Ishikawa (cell line): ENCODE results near the gene SLC48A1.

ENCODE experiments used
- CEBPB ChIP-seq: IDR thresholded peaks from 2 replicates; pipeline ENCODE4 v1.6.1; 2012
- CREB1 ChIP-seq: IDR thresholded peaks from 2 replicates; pipeline ENCODE4 v1.6.1; 2012; ENCODE audit warnings: low read depth
- EGR1 ChIP-seq: IDR thresholded peaks from 2 replicates; pipeline ENCODE4 v1.6.1; 2012
- EP300 ChIP-seq: IDR thresholded peaks from 2 replicates; pipeline ENCODE4 v1.6.1; 2012; ENCODE audit warnings: borderline replicate concordance
- FOXM1 ChIP-seq: IDR thresholded peaks from 2 replicates; pipeline ENCODE4 v1.6.1; 2012; ENCODE audit warnings: low read depth, borderline replicate concordance
- NFIC ChIP-seq: IDR thresholded peaks from 2 replicates; pipeline ENCODE4 v1.6.1; 2012
- RAD21 ChIP-seq: IDR thresholded peaks from 2 replicates; pipeline ENCODE4 v1.6.1; 2012; ENCODE audit warnings: low read depth
- REST ChIP-seq: IDR thresholded peaks from 2 replicates; pipeline ENCODE4 v1.6.1; 2012; ENCODE audit warnings: low read depth, mild to moderate bottlenecking
- TAF1 ChIP-seq: IDR thresholded peaks from 2 replicates; pipeline ENCODE4 v1.6.1; 2012; ENCODE audit warnings: low read depth, mild to moderate bottlenecking
- TCF12 ChIP-seq: IDR thresholded peaks from 2 replicates; pipeline ENCODE4 v1.6.1; 2012; ENCODE audit warnings: low read depth
- TEAD4 ChIP-seq: IDR thresholded peaks from 2 replicates; pipeline ENCODE4 v1.6.1; 2012
- USF1 ChIP-seq: IDR thresholded peaks from 2 replicates; pipeline ENCODE4 v1.6.1; 2012
- YY1 ChIP-seq: IDR thresholded peaks from 2 replicates; pipeline ENCODE4 v1.6.1; 2012; ENCODE audit warnings: low read depth
- ZBTB7A ChIP-seq: IDR thresholded peaks from 2 replicates; pipeline ENCODE4 v1.6.1; 2012; ENCODE audit warnings: low read depth
- TF ChIP-seq, protein P1 (sequence below): IDR thresholded peaks from 2 replicates; pipeline ENCODE4 v1.6.1; 2012

Gene SLC48A1

GRCh38 chr12:47762850-47763465, 10.1 kb upstream of the SLC48A1 start:
- TF ChIP-seq YY1, result 0 out of 2 replicates have a peak, but pooled peaks have one; percentile 39
- TF ChIP-seq CEBPB, result no peak
- TF ChIP-seq EGR1, result no peak
- no peak for TF ChIP-seq REST

DNA sequence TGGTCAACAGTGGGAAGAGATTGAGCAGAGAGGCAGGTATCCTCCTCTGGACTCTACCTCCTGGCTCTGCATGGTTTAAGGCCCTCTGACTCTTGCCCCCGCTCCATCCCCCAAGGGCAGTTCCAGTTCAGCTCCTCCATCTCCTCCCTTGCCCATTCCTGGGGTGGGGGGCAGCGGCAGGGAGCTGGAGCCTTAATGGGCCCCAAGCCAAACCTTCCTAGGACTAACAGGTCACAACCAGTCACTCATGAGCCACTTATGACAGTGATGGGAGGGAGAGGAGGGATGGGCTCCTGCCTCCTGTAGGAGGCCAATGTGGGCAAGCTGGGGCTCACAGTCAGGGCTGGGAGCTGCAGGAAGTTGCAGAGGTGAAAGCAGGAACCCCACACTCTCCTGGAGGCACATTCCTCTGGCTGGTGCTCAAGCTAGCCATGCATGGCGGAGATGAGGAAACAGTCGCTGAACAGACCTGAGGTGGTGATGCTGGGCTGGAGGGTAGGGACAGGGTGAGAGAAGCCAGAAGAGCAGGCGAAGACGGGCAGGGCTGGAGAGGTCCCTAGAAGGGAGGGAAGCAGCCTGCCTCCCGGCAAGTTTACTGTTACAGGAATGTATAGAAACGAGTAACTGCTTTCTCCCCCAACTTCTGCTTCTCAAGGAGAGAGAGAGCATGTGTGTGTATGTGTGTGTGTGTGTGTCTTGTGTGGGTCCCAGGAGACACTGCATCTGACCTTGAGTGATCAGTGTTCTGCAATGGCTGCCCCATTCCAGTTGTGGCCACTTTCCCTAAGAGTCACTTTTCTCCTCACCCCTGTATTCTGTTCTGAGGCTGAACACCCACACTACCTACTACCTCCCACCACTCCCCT, 9.3 kb upstream of the SLC48A1 start:
- peak; percentile 52; the same call in 1 of the 2 replicates for TF ChIP-seq USF1
- TF ChIP-seq YY1, result peak; percentile 82
- TF ChIP-seq TAF1, result peak; percentile 58; the same call in 1 of the 2 replicates
- peak; percentile 93 for TF ChIP-seq ZBTB7A
- peak; percentile 99 for TF ChIP-seq EP300
- peak; percentile 95 for TF ChIP-seq CEBPB
- TF ChIP-seq TCF12, result peak; percentile 99
- no peak; the same call in none of the 2 replicates for TF ChIP-seq EGR1
- TF ChIP-seq RAD21, result peak; percentile 31; the same call in 1 of the 2 replicates
- TF ChIP-seq, protein P1, sequence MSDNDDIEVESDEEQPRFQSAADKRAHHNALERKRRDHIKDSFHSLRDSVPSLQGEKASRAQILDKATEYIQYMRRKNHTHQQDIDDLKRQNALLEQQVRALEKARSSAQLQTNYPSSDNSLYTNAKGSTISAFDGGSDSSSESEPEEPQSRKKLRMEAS, result peak; percentile 93
- TF ChIP-seq REST, result peak; percentile 22; the same call in 1 of the 2 replicates
- peak; percentile 100 for TF ChIP-seq NFIC
- TF ChIP-seq FOXM1, result peak; percentile 99
- peak; percentile 99 for TF ChIP-seq TEAD4
- peak; percentile 48; the same call in 1 of the 2 replicates for TF ChIP-seq CREB1

- TF ChIP-seq FOXM1 (no peak), ZBTB7A (peak; percentile 44; the same call in 1 of the 2 replicates)
- TF ChIP-seq, protein P1, result 0 out of 2 replicates have a peak, but pooled peaks have one; percentile 10
These were observed 6.4 kb upstream of the SLC48A1 start for GRCh38 chr12:47766502-47767215.

DNA sequence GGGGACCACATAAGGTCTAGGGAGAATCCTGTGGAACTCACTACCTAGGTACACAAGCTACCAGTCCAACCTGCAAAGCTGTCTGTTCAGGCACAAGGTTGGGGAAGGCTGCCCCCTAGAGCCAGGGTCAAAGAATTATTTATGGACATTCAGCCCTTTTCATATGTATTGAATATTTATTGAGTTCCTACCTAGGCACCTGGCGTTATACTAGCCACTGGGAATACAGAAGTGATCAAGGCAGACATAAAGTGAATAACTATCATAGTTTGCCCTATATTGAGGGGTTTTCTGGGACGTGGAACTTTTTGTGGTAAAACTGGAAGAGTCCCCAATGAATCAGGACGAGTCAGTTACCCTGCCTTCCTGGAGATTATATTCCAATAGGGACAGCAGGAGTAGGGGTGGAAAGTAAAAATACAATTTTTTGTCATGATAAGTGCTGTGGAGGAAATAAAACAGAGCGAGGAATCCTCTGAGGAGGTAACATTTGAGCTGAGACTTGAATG, 5.8 kb upstream of the SLC48A1 start:
- 0 out of 2 replicates have a peak, but pooled peaks have one; percentile 7 for TF ChIP-seq TEAD4
- no peak for TF ChIP-seq YY1
- TF ChIP-seq NFIC, result no peak
- peak; percentile 98 for TF ChIP-seq RAD21
- no peak for TF ChIP-seq EP300
- TF ChIP-seq EGR1, result no peak
- TF ChIP-seq TCF12, result no peak
- TF ChIP-seq, protein P1, result 0 out of 2 replicates have a peak, but pooled peaks have one; percentile 28

- TF ChIP-seq TEAD4, result peak; percentile 99
- peak; percentile 63; the same call in 1 of the 2 replicates for TF ChIP-seq YY1
- no peak for TF ChIP-seq REST
- TF ChIP-seq NFIC, result peak; percentile 95
- TF ChIP-seq CREB1, result no peak
- 0 out of 2 replicates have a peak, but pooled peaks have one; percentile 23 for TF ChIP-seq ZBTB7A
- peak; percentile 98 for TF ChIP-seq EP300
- TF ChIP-seq RAD21, result 0 out of 2 replicates have a peak, but pooled peaks have one; percentile 5
- TF ChIP-seq TAF1, result no peak
- TF ChIP-seq, protein P1, result peak; percentile 60; the same call in 1 of the 2 replicates
- TF ChIP-seq TCF12, result peak; percentile 97
- no peak for TF ChIP-seq USF1
- TF ChIP-seq FOXM1, result peak; percentile 95
- peak; percentile 63; the same call in 1 of the 2 replicates for TF ChIP-seq CEBPB
These were observed 4.7 kb upstream of the SLC48A1 start for GRCh38 chr12:47768323-47768811.
